Measurements from ENCODE around the gene NOA1.

The NOA1 gene

DNA sequence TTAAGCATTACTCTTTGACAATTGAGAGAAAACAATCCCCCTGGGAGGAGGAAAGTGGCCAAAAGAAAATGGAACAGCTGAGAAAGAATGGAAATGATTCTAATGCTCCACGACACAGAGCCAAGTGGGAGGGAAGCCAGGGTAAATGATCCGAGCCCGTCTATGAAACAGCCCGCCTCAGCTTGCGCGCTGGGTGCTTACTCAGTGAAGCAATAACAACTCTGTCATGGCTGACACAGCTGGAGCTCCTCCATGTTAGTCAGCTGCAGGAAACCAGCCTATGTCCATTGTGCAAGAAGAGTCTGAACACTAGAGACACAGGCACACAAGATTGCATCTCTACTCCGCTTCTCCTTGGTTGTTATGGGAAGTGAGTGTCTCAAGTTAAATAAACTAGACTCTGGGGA is 19.3 kb downstream of the NOA1 start:
- Histone ChIP-seq H3K79me2 (ENCODE audit: insufficient read depth, low read length) (no peaks in the 10 kb centered on the region), H3K9me2 (replicated peaks; ENCODE audit: low read depth, low read length) (no peaks in the 10 kb centered on the region), H3K4me2 (ENCODE audit: low read depth, low read length, poor library complexity, severe bottlenecking) (no peak overlapping the region), H3F3A (ENCODE audit: low read depth) (no peaks in the 10 kb centered on the region), H3K36me3 (ENCODE audit: insufficient read depth, low read length) (peaks cover under 1% of the 10 kb centered on the region; the same call in 1 of the 2 replicates), H2AFZ (ENCODE audit: low read length) (no peak overlapping the region), H3K4me3 (ENCODE audit: low read length, poor library complexity, severe bottlenecking) (no peak overlapping the region), H3K9me3 (ENCODE audit: insufficient read depth, low read depth, low read length) (no peaks in the 10 kb centered on the region), H3K4me1 (ENCODE audit: insufficient read depth, low read length, poor library complexity, severe bottlenecking) (no peaks in the 10 kb centered on the region), H3K27me3 (ENCODE audit: insufficient read depth, low read length, poor library complexity, severe bottlenecking) (no peaks in the 10 kb centered on the region), H3K9ac (ENCODE audit: low read depth, low read length, poor library complexity, severe bottlenecking) (no peak overlapping the region), H4K20me1 (ENCODE audit: insufficient read depth, low read length, poor library complexity, severe bottlenecking) (no peaks in the 10 kb centered on the region)
- TF ChIP-seq, protein P1, sequence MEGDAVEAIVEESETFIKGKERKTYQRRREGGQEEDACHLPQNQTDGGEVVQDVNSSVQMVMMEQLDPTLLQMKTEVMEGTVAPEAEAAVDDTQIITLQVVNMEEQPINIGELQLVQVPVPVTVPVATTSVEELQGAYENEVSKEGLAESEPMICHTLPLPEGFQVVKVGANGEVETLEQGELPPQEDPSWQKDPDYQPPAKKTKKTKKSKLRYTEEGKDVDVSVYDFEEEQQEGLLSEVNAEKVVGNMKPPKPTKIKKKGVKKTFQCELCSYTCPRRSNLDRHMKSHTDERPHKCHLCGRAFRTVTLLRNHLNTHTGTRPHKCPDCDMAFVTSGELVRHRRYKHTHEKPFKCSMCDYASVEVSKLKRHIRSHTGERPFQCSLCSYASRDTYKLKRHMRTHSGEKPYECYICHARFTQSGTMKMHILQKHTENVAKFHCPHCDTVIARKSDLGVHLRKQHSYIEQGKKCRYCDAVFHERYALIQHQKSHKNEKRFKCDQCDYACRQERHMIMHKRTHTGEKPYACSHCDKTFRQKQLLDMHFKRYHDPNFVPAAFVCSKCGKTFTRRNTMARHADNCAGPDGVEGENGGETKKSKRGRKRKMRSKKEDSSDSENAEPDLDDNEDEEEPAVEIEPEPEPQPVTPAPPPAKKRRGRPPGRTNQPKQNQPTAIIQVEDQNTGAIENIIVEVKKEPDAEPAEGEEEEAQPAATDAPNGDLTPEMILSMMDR (conservative IDR thresholded peaks at IDR 0.05; ENCODE audit: low read length), result no peak
- no peak for TF ChIP-seq EZH2phosphoT487 (IDR thresholded peaks at IDR 0.05; ENCODE audit: borderline replicate concordance)

DNA sequence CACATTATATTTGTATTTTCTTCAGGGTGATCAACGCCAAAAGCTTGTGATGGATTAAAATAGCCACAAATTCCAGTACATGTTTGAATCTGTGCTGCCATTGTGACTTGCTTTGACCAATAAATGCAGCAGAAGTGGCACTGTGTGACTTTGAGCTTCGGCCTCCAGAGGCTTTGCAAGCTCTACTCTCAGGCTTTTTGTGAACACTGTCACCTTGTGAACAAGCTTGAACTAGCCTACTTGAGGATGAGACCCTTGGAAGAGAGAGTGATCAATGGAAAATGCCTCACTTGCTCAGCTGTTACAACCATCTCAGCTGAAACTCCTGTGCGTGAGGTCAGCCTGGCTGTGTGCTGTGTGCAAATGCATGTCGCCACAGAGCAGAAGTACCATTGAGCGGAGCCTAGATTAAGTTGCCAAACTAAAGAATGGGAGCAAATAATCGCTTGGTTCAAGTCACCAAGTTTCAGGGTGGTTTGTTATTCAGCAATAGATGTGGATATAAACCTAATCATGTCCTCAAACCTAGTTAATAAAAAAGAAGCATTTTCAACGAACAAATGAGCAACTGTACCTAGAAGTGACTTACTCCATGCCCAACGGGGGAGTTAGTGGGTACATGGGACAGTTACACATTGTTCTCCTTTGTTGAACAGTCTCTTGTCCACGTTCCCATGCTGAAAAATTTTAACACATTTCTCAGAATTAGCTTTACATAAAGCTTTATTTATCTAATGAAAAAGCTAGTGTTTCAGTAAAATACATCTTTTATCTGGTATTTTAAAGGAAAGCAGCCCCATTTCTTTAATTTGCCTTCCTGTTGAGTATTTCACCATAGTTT is 23.5 kb downstream of the NOA1 start:
- no peaks in the 10 kb centered on the region for H3K27me3 ChIP-seq (ENCODE audit: insufficient read depth, low read length, poor library complexity, severe bottlenecking)
- no peak overlapping the region for H3K4me3 ChIP-seq (ENCODE audit: low read length, poor library complexity, severe bottlenecking)
- no peak overlapping the region for H3K4me2 ChIP-seq (ENCODE audit: low read depth, low read length, poor library complexity, severe bottlenecking)
- H3K36me3 ChIP-seq (ENCODE audit: insufficient read depth, low read length), result no peaks in the 10 kb centered on the region
- H3F3A ChIP-seq (ENCODE audit: low read depth), result no peaks in the 10 kb centered on the region
- no peak overlapping the region for H3K9ac ChIP-seq (ENCODE audit: low read depth, low read length, poor library complexity, severe bottlenecking)
- no peaks in the 10 kb centered on the region for H3K79me2 ChIP-seq (ENCODE audit: insufficient read depth, low read length)
- no peaks in the 10 kb centered on the region for H3K4me1 ChIP-seq (ENCODE audit: insufficient read depth, low read length, poor library complexity, severe bottlenecking)
- no peaks in the 10 kb centered on the region for H4K20me1 ChIP-seq (ENCODE audit: insufficient read depth, low read length, poor library complexity, severe bottlenecking)
- TF ChIP-seq, protein P1 (conservative IDR thresholded peaks at IDR 0.05; ENCODE audit: low read length), result no peak
- TF ChIP-seq EZH2phosphoT487 (IDR thresholded peaks at IDR 0.05; ENCODE audit: borderline replicate concordance), result no peak
- H3K9me3 ChIP-seq (ENCODE audit: insufficient read depth, low read depth, low read length), result no peaks in the 10 kb centered on the region
- no peaks in the 10 kb centered on the region for H3K9me2 ChIP-seq (replicated peaks; ENCODE audit: low read depth, low read length)
- no peak overlapping the region for H2AFZ ChIP-seq (ENCODE audit: low read length)

DNA sequence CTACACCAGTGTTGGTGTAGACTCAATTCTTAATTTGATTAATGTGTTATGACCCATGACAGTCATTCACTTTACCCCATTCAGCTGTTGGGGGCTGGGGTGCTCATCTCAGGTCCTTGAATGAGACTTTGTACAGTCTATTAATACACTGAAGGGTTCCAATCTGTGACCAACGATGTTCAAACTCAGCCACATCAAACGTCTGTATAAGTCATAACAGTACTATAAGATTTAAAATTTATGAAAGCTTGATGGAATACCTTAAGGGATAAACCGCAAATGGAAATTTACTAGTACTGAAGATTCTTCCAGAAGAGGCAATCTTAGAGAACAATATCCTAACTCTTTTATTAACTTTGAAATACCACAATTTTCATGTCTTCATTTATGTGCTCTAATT is 36.0 kb downstream of the NOA1 start:
- H3K36me3 ChIP-seq (ENCODE audit: insufficient read depth, low read length), result peaks cover 13% of the 10 kb centered on the region; the same call in 1 of the 2 replicates
- H3K4me2 ChIP-seq (ENCODE audit: low read depth, low read length, poor library complexity, severe bottlenecking), result no peak overlapping the region
- H3K9me2 ChIP-seq (replicated peaks; ENCODE audit: low read depth, low read length), result no peaks in the 10 kb centered on the region
- no peak overlapping the region for H3K4me3 ChIP-seq (ENCODE audit: low read length, poor library complexity, severe bottlenecking)
- H4K20me1 ChIP-seq (ENCODE audit: insufficient read depth, low read length, poor library complexity, severe bottlenecking), result no peaks in the 10 kb centered on the region
- H3F3A ChIP-seq (ENCODE audit: low read depth), result no peaks in the 10 kb centered on the region
- H3K4me1 ChIP-seq (ENCODE audit: insufficient read depth, low read length, poor library complexity, severe bottlenecking), result no peaks in the 10 kb centered on the region
- H3K9me3 ChIP-seq (ENCODE audit: insufficient read depth, low read depth, low read length), result no peaks in the 10 kb centered on the region
- no peak overlapping the region for H2AFZ ChIP-seq (ENCODE audit: low read length)
- H3K27me3 ChIP-seq (ENCODE audit: insufficient read depth, low read length, poor library complexity, severe bottlenecking), result no peaks in the 10 kb centered on the region
- no peaks in the 10 kb centered on the region for H3K79me2 ChIP-seq (ENCODE audit: insufficient read depth, low read length)
- H3K9ac ChIP-seq (ENCODE audit: low read depth, low read length, poor library complexity, severe bottlenecking), result no peak overlapping the region
- no peak for TF ChIP-seq EZH2phosphoT487 (IDR thresholded peaks at IDR 0.05; ENCODE audit: borderline replicate concordance)
- TF ChIP-seq, protein P1 (conservative IDR thresholded peaks at IDR 0.05; ENCODE audit: low read length), result no peak
